Fibroblast of skin of right quadriceps (primary cell): Measurements from ENCODE around the gene CNIH3.
"Not testable (repeated sequence)": the region's sequence is repeated elsewhere in the genome, so short reads cannot be mapped to it uniquely, and the experiment has no call there.

ENCODE experiments used
- DNase-seq: peaks from one replicate; pipeline ENCODE4 v3.0.0-alpha.2; 2013

The CNIH3 gene

DNA sequence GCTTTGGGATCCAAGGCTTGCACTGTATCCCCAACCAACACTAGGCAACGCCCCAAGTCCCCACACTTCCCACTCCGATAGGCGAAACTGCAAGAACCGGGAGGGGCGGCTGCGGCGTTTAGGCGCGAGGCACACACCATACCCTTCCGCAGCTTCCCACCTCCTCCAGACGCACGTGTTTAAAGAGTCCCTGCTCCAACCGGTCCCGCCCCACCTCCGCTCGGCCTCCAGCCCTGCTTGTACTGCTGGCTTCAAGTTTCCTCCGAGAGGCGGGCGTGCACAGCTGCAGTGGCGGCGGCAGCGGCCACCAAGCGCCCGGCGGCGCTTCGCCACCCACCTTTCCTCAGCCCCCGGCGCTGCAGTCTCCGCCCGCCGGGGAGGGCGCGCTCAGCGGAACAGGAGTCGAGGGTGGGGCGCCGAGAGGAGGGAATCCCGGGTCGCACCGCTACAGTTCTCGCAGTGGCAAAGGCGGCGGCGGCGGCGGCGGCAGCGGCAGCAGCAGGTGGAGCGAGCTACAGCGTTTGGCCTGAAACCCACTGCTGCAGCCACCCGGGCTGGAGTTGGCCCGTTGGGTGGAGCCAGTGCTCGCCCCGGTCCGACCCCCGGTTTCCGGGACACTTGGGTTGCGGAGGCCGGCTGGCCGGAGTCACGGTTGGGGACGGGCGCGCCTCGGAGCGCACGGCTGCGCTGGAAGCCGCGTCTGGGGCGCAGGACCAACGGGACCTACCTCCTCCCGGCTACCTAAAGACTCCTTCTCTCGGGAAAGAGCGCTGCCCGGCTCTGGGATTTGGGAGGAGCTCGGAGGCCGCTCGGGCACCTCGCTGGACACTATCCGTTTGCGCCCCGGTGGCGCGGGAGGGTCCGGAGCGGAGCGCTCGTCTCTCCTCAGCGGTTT lies at the start of gene CNIH3:
Gene CNIH3 (plus strand): TSS at position 457 of the 895 bp plus-strand sequence. CDS start 858 bp downstream, outside the sequence.
- DNase-seq = peak; percentile 83

DNA sequence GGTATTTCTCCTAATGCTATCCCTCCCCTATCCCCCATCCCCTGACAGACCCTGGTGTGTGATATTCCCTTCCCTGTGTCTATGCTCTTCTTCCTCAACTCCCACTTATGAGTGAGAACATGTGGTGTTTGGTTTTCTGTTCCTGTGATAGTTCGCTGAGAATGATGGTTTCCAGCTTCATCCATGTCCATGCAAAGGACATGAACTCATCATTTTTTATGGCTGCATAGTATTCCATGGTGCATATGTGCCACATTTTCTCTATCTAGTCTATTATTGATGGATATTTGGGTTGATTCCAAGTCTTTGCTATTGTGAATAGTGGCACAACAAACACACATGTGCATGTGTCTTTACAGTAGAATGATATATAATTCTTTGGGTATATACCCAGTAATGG lies 49.6 kb upstream of the CNIH3 start:
- not testable (repeated sequence) for DNase-seq

DNA sequence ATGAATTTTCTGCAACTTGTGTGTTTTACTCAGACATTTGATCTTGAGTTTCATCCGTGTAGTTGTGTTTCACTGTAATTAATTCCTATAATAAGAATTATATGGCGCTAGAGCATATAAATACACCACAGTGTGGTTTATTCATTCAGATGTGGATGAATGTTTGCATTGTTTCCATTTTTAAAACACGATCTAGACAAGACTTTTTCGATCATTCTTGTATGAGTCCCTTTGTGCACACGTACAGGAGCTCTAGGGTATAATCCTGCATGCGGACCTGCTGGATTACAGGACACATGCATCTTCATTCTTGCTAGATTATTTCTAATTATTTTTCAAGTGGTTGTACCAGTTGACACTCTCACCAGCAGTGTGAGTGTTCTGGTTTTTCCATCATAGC lies 46.8 kb upstream of the CNIH3 start:
- no peak for DNase-seq

DNA sequence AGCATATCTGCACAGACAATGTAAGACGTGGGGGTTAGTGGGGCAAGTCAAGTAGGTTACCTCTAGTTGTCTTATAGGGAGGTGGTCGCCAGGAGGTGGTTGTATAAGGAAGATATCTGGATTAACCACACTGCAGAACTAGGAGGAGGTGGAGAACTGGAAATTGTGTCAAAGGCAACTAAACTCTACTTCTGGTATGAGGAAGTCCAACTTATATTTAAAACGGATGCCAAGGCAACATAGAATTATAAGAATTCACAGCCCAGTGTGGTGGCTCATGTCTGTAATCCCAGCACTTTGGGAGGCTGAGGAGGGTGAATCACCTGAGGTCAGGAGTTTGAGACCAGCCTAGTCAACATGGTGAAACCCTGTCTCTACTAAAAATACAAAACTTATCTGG lies 44.1 kb upstream of the CNIH3 start:
- DNase-seq = peak; percentile 36

DNA sequence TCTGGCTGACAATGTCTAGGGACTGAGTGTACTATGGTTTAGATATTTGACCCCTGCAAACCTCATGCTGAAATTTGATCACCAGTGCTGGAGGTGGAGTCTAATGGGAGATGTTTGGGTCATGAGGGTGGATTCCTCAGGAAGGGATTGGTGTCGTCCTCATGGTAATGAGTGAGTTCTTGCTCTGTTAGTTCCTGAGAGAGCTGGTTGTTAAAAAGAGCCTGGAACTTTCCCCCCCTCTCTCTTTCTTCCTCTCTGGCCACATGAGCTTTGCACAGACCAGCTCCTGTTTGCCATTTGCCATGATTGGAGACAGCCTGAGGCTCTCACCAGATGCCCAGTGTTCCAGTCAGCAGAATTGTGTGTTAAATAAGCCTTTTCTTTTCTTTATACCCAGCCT lies 36.6 kb upstream of the CNIH3 start:
- peak; percentile 57 for DNase-seq

DNA sequence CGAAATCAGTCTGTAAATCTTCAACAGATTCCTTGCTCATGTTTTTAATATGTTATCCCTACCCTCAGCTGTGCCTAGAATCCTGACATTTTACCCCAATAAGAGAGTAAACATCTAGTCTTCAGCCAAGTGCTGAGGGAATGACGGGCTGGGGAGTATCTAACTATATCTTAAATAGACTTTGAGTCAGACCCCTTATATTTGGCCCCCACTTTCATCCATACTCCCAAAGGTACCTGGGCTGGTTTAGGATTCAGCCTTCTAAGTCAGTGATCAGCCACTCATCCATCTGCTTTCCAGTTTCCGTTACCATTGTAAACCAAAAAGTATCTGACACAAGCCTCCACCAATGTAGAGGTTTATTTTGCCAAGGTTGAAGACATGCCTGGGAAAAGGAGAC lies 36.1 kb upstream of the CNIH3 start:
- no peak for DNase-seq

DNA sequence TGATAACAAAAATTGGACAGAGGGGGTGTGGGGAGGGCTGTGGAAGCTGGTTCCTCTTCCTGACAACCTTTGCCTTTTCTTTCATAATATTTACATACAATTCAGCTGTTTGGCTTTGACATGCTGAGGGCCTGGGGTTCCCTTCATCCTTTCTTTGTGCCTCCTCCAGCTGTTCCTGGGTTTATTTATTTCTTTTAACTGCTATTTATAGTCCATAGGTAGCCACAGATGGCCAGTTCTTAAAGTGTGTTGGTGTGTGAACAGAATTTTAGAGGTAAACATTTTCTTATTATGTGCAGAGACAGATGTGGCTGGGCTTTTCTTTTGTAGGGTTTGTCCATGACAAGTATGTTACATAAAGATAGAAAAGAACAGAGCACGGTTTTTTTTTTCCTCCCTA lies 34.1 kb upstream of the CNIH3 start:
- DNase-seq = no peak

DNA sequence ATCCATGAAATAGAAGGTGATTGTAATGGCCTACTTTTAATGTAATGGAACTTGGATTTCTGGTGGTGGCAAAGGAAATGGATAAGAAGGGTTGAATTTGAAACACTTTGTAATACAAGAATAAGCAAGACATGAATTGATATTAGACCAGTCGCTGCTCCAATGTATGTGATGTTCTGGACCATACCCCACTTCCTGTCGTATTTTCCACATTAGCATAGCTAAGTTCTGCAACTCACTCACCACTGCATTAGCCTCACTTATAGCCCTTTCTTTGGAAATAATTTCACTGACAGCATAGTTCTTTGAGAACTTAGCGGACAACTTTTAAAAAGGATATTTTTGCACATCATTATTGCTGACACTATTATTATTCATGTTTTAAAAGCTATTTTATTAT lies 32.3 kb upstream of the CNIH3 start:
- no peak for DNase-seq

DNA sequence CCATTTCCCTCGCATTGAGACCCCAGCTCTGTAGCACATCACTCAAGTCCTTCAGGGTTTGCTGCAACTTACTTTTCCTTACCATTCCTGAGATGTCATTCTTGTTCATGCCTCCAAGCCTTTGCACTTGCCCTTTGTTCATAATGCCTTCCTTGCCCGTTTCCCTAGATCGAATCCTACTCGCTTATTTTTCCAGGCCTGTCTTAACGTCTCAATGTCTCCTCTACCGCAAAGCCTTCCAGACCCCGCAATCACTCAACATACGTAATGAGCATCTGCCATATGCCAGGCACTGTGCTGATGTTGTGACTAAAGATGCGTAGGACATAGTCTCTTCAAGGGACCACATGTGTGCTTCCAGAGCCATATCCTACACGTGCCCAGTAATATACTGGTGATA lies 31.1 kb upstream of the CNIH3 start:
- no peak for DNase-seq

DNA sequence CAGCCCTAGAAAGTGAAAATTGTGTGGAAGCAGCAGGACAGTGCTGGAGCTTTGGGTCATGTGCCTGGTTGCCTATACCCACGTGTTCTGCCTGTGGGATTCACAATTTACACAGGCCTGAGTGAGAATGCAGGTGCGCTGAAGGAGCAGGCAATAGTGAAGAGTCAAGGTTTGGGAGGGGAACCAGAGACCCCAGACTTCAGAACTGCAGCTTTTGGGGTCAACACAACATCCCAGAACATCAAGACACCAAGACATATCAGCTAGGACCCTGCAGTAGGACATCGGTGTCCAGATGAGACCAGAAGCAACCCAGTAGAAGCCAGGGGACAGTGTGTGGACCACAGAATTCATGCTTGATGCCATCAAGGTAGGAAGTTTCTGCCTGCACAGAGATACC lies 29.1 kb upstream of the CNIH3 start:
- DNase-seq = no peak

DNA sequence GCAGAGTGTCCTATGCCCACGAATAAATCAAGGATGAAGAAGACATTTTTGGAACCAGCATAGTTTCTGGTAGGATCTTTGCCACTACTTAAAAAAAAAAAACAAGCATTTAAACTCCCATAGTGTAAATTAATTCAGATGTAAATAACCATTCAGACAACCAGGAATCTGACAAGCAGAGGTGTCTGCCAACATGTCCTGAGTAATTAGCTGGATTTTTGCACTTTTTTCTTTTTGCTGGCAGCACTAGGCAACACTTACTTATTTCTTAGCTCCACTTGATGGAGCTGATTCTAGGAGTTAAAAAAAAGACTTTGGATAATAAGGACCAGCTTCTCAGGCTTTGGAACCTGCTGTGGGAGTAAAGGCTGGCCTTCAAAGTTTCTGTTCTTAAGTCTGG lies 27.6 kb upstream of the CNIH3 start:
- no peak for DNase-seq

DNA sequence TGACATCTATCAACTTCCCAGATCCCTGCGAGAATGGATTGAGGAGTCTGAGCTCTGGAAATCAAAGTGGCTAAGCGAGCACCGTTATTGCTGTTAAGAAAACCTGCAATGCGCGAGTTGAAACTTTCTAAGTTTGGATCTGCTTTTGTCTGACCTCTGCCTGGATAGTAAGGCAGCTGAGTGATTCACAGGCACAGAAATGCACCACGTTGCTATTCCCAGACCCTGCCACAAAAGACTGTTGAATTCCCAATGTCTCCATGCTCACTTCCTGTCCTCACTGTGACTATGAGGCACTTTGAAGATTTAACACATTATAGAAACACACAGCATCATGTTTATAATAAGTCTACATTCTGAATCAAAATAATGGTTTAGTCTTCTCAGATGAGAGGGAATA lies 27.1 kb upstream of the CNIH3 start:
- DNase-seq = peak; percentile 72

DNA sequence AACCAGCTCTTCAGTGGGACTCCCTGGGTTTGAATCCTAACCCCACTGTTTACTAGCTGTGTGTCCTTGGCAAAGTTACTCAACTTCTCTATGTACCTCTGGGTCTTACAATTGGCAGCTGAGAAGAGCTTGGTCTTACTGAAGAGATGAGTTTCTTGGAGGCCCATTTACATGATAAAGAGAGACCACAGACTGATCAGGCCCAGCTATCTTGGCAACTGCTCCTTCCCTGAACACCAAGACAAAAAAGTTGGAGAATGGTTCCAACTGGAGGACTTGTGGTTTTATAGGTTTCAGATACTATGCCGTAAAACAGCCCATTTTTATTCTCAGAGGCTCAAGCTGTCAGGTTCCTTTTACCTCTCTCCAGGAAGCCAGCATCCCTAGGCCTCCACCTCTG lies 24.8 kb upstream of the CNIH3 start:
- DNase-seq = no peak

DNA sequence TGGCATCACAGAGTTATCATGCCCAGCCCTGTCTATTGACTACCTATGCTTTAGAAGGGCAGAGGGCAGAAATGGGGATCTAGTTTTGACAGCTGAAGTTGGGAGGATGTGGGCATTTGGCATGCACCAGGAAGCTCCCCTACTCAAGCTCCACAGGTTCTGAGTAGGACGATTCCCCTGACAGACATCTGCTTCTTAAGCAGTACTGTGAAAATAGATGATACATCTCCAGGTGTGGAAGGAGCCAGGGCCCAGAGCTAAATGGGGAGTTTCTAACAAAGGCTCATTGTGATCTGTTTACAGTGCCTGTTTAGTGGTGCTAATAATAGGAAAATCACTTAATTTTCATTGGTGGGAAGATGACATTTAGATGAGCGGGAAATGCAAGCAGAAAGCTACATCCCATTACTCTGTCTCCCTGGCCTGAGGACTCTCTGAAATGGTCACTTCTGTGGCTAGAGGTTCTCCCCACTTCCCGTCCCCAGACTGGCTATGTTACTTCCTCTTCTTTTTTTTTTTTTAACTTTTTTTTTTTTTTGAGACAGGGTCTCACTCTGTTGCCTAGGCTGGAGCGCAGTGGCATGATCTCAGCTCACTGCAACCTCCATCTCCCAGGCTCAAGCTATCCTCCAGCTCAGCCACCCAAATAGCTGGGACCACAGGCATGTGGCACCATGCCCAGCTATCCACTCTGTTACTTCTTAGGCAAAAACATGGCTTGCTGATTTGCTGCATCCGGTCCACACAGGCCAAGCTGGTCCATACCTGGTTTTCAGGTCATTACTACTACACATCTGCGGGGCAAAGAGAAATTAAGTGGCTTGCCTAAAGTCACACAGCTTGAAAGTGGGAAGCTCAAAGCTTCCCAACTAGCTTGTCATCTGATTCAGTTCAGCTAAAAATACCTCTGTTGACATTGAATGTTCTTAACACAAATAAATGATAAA lies 23.2 kb upstream of the CNIH3 start:
- peak; percentile 95 for DNase-seq

DNA sequence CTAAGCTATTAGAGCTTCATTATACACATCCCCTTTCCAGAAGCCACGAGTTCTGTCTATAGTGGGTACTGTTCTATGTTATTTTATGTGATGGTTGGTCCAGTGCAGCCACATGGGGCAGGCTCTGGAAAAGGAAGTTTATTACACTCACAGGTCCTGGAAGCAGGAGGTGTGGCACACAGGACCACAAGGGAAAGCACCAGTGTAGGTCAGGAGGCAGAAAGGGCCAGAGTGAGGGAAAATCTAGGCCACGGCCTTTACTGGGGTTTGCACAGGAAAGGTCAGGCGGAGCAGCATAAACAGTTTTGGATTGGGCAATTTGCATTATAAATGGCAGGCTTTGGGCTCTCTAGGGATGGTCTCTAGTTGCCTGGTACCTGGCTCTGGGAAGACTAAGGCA lies 21.8 kb upstream of the CNIH3 start:
- DNase-seq = no peak

DNA sequence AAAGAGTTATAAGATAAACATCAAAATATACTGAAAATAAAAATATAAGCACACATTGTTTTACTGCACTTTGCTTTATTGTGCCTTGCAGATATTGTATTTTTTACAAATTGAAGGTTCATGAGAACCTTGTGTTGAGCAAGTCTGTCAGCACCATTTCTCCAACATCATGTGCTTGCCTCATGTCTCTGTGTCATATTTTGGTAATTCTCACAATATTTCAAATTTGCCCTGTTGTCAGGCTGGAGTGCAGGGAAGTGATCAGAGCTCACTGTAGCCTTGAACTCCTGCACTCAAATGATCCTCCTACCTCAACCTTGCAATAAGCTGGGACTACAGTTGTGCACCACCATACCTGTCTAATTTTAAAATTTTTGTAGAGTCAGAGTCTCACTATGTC lies 21.3 kb upstream of the CNIH3 start:
- DNase-seq = no peak

DNA sequence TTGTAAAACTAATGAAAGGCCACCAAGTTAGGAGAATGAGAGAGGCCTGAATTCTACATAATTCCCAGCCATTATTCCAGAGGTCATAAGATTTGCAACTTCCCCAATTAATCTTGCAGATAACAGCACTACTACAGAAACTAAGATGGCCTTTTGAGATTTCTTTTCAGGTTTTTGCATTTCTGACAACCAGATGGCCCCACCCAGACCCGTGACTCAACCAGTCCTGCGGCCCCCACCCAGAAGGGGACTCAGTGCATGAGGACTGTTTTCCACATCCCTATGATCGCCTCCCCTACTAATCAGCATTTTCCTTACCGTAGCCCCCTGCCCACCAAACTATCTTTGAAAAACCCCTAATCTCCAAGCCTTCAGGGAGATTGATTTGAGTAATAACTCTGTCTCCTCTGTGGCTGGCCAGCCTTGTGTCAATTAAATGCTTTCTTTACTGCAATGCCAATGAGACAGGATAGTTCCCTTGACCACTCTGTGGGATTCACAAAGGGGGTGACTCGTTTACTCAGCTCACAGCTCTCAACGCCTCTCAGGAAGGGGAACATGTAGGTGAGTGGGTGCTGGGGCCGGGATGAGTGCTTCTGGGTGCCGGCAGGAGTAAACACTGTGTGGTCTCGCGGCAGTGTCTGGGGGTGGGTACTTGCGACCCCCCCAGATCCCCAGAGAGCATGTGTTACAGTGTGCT lies 10.5 kb upstream of the CNIH3 start:
- no peak for DNase-seq

DNA sequence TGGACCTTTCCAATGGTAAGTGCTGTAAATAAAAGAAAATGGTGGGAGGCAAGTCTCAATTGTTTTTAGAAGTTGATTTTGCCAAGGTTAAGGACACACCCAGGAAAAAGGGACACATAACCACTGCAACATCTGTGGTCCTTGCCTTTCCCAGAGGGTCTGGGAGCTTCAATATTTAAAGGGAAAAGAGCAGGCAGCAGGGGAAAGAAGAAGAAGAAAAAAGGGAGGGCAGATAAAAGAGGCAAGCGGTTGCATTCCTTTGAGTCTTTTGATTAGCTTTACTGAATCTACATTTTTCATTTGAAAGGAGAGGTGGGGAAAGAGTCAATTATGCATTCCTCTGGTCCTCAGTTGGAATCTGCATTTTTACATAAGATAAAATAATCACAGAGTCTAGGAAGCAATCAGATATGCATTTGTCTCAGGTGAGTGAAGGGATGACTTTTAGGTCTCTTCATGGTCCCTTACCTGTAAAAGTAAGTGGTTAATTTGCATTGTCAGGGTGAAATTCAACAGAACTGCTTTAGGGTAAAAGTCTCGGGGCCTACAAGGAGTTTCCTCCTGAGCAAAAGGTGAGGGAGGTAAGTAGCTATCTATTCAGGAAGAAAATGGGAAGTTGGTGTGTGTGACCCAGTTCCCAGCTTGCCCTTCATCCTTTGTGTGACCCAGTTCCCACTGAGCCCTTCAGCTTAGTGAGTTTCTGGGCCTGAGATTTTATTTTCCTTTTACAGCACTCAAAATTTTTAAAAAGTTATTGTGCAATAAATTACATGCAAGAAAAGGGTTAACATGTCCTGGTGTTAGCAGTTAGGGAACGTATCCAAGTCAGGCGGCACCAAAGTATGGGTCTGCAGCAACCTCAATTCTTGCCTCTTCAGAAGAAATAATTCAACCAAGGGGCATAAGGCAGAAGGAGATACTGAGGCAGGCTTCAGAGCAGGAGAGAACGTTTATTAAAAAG lies 8.6 kb upstream of the CNIH3 start:
- DNase-seq = no peak

DNA sequence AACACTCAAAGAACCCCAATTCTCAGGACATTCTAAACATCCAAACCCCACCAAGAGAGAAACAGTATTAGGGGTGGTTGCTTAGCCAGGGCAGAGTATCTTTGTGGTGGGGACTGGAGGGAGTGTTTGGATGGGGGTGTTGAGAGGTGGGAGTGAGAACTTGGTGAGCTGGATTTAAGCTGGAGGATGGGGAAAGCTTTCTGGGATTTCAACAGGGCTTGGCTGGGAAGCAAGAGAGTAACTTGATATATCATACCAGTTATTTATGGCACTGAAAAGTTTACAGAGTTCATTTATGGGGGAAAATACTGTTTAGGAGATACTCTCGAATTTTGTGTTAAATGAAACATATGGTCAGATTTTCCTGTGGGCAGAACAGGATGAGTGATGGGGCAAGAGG lies 6.8 kb upstream of the CNIH3 start:
- peak; percentile 42 for DNase-seq

DNA sequence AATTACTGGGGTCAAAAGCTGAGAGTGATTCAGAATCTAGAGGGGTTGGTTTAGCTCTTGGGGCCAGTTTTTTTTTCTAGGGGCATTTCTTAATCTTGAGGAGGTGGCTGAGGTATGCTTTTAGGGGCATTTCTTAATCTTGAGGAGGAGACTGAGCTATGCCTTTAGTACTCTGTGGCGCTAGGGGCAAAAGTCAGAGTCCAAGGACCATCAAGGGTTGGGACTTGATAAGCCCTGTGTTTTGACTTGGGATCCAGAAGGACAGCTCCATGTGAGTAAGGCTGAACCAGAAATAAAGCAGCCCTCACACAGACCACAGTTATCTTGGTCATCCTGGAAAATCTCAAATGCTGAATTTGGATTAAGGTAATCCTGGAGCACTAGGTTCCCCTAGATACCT lies 3.9 kb upstream of the CNIH3 start:
- no peak for DNase-seq

DNA sequence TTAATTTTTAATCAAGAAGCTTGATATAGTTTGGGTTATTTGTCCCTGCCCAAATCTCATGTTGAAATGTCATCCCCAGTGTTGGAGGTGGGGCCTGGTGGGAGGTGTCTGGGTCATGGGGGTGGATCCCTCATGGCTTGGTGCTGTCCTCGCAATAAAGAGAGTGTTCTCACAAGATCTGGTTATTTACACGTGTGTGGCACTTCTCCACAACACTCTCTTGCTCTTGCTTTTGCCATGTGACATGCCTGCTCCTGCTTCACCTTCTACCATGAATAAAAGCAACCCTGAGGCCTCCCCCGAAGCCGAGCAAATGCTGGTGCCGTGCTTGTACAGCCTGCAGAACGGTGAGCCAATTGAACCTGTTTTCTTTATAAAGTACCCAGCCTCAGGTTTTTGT lies 2.6 kb upstream of the CNIH3 start:
- no peak for DNase-seq
